CD4-positive, alpha-beta T cell treated with Interleukin-10 for 1 hour (primary cell): ENCODE results near the gene PCGF5.
"Not testable (repeated sequence)": the region's sequence is repeated elsewhere in the genome, so short reads cannot be mapped to it uniquely, and the experiment has no call there.

Source experiments
- DNase-seq: peaks from one replicate; pipeline ENCODE4 v3.0.0-alpha.2; 2020

Gene PCGF5

DNA sequence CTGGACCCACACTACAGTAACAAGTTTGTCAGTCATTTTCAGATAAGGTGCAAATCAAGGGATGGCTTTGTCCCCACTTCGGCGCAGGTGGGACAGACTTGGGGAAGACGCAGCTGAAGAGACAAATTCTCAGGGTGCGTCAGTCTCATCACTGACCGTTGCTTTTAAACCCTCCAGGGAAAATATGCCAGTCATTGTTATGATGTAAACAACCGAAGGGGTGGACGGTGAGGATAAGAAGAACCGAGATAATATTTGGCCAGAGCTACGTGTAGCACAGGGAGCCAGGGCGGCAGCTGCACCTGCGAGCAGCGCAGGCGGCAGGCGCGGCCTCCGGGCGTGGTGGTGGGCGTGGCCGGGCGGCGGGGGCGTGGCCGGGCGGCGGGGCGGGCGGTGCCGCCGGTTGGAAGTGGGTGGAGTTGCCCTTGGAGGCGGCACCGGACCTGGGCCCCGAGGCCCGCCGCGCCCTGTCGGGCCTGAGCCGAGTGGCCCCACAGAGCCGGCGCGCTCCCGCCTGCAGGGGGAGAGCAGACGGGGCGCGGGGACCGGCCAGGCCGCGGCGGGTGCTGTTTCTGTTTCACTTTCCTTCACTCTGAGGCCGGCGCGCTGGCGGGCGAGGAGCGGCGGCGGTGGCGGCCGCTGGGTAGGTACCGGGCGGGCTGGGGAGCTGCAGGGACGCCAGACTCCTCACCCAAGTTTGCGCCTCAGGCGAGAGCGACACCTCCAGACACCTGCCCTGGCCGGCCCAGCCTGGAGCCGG lies at the start of gene PCGF5:
Gene PCGF5, plus strand, starts transcription at position 470 of the 760 bp plus-strand sequence. CDS start 2,209 bp downstream, outside the sequence.
- peak; percentile 95 for DNase-seq

DNA sequence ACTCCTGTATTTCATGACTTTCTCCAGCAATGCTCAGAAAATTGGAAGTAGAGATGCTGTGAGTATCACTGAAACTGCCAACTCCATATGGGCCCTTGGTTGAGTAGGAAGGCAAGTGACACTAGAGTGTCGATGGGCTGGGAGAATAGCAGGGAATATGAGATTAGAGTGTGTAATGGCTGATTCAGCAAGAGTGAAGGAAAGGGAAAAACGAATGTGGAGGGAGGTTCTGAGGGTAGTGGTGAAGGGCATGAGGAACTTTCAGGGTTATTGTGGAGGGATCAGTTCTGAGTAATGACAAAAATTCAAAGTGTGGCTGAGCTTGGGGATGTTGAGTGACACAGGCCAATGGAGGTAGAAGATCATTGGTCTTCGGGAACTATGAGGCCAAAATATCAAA lies 49.0 kb upstream of the PCGF5 start:
- DNase-seq = no peak

DNA sequence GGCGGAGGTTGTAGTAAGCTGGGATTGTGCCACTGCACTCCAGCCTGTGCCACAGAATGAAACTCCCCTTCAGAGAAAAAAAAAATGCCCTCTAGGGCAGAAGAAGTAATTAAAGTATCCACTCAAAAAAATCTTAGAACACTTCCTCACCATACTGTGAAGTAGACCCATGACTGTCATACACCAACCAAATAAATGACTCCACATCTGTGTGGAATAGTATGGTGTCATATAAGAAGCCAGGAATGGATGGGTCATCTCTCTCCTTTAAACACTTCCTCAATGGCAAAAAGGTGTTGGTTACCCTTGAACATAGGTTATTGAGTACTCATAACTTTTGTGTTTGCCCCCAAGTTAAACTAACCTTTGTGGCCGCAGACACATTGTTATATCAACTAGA lies 48.1 kb upstream of the PCGF5 start:
- DNase-seq = no peak

GRCh38 chr10:91185239-91185875 lies 35.1 kb upstream of the PCGF5 start:
- DNase-seq = no peak

DNA sequence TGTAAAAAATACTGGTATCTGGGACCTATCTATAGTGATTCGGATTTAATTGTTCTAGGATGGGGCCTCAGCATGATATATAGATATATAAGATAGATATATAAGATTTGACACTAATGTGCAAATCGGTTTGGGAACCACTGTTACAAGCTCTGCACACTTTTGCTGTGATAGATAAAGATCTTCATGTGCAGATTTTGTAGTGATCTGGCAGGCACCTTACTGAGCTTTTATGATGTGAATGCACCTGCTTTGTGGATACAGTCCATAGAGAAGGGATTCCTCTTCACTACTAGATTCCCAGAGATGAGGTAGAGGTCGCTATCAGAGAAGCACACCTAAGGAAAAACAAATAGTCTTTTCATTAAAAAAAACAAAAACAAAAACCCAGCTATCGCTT lies 33.3 kb upstream of the PCGF5 start:
- no peak for DNase-seq

DNA sequence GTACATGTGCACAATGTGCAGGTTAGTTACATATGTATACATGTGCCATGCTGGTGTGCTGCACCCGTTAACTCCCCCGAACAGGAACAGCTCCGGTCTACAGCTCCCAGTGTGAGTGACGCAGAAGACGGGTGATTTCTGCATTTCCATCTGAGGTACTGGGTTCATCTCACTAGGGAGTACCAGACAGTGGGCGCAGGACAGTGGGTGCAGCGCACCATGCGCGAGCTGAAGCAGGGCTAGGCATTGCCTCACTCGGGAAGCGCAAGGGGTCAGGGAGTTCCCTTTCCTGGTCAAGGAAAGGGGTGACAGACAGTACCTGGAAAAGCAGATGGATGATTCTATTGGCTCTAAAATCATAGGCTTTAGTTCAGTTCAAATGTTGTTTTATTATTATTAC lies 32.5 kb upstream of the PCGF5 start:
- not testable (repeated sequence) for DNase-seq

DNA sequence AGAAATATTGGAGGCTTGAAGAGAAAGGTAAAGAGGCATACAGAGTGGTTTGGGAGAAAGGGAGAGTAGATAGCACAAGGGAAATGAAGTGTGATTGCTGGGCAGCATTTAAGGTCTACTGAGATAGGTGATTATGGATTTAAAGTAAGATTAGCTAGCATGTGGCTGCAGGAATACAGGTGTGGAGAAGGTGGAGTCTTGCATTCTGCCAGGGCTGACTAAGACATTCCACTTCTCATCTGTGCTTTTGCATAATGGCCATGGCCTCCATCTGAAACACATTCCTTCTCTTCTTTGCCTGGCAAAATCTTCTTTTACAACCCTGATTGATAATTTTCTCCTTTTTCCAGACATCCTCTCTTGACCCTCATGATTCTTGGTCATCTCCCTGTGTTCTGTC lies 31.6 kb upstream of the PCGF5 start:
- DNase-seq = no peak

DNA sequence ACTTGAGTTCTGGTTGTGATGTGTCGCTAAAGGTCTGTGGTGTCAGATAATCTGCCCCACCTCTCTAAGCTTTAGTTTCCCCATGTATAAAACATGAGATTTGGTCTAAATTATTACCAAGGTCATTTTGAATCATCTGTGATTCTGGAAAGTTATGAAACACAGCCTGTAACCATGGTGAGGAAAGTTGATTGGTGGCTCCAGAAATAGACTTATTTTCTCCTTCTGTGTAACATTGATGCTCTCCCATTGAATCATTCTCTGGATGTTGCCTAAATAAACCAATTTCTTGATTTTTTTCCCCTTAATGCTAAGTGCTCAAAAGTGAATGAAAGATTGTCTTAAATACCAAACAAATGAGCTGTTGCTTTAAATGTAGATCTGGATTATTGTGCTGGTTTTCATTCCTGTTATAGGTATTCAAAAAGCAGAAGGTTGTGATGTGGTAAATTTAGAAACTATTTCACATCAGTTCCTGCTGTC lies 30.0 kb upstream of the PCGF5 start:
- DNase-seq = no peak

- no peak for DNase-seq
Observed at GRCh38 chr10:91190876-91191583, 29.4 kb upstream of the PCGF5 start.

GRCh38 chr10:91191584-91191919 lies 28.9 kb upstream of the PCGF5 start:
- no peak for DNase-seq

DNA sequence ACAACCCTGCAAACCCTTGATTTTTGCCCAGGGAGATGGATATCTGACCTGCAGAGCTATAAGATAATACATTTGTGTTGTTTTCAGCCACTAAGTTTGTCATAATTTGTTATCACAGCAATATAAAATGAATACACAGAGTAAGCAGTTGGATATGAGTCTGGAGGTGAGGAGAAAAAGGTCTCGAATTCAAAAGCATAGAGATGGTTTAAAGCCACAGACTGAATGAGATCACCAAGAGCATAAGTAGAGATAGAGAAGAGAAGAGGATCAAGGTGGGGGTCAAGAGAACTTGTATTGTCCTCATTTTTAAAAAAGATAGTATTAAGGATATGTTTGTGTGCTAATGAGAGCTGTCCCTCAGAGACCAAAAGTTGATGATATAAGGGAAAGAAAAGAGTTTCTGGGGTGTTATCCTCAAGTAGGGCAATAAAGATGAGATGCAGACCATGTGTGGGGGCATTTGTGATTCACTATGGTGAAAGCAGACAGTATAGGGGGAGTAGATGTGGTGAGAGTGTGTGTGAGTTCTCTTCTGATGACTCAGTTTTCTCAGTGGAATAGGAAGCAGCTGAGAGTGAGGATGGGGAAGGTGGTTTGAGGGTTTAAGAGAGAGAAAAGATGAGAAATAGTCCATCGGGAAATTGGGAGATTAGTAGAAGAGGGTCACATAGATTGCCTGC lies 25.8 kb upstream of the PCGF5 start:
- DNase-seq = no peak

- no peak for DNase-seq
Observed at GRCh38 chr10:91196268-91197048, 24.0 kb upstream of the PCGF5 start.

DNA sequence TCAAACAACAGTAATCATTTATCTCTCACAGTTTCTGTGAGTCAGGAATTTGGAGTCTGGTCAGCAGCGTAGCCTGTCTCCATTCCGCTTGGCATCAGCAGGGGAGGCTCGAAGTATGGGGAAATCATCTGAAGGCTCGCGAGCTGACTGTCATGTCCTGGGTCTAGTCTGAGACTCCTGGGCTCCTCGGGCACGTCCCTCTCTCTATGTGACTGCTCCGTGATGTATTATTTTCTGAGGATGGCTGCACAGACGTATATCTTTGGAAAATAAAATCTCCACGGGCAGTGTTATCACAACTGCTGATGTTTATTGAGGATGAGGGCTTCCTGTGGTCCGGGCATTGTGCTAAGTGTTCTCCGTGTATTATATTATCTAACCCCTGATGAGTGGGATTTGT lies 23.3 kb upstream of the PCGF5 start:
- no peak for DNase-seq

- peak; percentile 59 for DNase-seq
Observed at GRCh38 chr10:91198781-91199180, 21.7 kb upstream of the PCGF5 start.

DNA sequence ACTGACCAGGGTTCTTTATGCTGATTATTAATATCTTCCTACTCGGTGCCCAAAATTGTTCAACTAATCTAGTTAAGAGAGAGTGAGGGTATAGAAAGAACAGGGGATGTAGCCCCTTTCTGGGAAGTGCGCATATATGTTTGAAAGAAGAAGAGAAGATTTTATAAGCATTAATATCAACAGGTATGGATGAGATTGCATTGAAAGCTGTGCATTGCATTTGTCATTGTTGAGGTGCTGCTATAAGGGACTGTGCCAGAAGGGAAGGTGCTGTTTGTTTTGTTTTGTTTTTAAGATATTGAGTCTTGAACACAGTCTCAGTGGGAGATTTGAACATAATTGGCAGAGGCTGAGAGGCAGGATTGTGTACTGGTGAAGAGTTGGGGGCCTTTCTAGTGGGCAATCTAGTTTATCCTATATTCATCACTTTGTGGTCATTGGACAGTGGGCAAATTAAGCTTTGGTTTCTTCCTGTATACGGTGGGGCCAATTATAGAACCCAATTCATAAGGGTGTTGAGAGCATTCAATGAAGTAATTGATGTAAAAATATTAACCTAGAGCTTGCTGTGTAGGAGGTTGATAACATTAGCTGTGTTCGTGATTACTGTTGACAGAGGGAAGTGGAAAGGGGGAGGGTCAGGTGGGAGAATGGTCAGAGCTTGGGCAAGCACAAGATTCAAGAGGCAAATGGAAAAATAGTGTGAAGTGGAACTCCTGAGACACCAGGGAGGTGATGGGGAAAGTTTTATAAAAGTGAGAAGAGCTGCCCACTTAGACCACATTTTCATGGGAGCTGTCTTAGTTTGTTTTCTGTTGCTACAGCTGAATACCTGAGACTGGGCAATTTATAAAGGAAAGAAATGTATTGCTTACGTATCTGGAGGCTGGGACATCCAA lies 19.9 kb upstream of the PCGF5 start:
- no peak for DNase-seq

DNA sequence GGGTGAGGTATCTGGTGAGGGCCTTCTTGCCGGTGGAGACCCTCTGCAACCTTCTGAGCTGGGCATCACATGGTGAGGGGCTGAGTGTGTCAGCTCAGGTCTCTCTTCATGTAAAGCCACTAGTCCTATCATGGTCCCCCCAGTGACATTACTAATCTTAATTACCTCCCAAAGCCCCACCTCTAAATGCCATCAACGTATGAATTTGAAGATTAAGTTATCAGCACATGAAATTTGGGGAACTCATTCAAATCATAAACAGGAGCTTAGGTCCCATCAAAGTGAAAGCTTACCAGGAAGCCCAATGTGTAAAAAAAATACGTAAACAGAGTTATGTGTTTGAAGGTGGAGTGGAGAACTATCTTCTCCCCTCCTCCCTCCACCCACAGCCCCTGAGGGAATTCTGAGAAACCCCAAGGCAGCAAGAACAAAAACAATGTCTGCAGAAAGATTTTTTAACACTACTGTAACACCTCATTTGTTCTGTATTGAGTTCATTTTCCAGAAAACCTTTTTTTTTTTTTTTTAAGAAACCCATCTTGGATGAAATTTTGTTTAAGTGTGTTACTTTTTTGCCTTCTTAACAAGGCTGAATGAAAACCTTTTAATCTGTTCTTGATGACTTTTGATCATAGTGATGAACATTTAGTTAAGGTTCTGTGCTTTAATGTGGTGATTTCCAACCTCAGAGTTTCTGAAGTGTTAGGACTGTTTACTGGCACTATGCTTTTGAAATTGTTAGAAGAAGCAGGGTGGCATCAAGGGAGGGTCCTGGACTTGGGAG lies 19.1 kb upstream of the PCGF5 start:
- peak; percentile 62 for DNase-seq

DNA sequence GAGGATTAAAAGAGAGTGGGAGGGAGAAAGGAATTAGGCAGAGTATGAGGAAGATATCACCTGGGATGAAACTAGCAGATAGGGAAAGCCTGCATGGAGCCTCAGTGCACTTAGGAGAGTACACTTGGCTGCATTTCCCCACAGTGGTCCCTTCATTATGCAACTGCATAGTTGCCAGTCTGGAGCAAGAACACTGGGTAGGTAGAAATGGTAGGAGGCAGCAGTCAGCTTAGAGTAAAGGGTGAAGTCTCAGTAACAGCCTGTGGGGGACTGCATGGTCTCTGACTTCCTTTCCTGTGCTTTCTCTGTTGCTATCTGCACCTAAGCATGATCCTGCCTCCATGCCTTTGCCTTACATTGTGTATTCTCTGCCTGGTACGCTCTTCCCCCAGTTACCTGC lies 14.0 kb upstream of the PCGF5 start:
- no peak for DNase-seq

GRCh38 chr10:91206837-91207474 lies 13.5 kb upstream of the PCGF5 start:
- no peak for DNase-seq

- DNase-seq = no peak
Observed at GRCh38 chr10:91208642-91209041, 11.8 kb upstream of the PCGF5 start.

DNA sequence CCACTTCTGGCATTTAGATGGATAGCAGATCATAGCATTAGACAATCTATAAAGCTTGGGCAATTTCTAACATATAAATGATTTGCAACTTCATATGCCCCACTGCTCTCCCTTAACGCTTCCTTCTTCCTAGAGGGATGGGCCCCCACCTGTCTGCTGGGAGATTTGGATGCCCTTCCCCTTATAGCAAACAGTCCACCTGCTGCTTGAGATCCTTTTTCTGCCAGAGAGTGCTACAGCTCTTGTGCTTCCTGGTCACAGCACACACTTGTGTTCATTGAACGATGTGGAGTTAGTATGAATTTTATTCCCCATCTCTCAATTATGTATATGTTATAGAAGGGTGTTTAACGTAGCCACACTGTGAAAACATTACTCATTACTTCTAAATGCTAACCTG lies 10.4 kb upstream of the PCGF5 start:
- no peak for DNase-seq
